ENCODE data around the gene EPC1.
A peak's percentile ranks its signal among the peaks of the same experiment; 100 is the strongest.
"Not testable (repeated sequence)": the region's sequence is repeated elsewhere in the genome, so short reads cannot be mapped to it uniquely, and the experiment has no call there.

Gene EPC1

DNA sequence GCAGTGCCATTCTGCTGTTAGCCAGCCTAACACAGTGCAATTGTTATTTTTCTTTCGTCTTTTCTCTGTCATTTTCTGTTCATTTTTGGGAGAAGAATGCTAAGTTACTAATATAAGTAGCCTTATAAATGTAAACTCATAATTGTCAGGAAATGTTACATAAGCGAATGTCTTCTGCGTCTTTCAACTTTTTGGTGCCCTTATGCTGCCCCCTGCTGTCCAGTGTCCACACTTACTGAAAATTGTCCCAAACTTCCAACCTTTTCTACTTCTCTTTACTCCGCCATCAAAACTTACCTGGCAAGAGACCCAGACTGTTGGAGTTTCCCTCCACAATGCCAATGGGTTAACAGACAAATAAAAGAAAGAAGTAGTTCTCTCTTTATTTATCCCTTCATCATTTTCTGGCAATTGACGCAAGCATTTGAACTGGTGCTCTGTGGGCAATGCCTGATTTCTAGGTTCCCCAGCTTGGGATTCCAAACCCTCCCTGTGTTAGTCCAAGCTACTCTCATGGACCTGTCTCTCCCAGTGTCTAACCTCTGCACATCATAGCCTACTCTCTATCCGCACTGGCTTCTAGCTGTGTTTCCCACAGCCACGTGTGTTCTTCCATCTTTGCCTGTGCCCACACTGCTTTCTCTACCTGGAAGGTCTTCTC, 21.0 kb upstream of the EPC1 start:
- DNase-seq = no peak

DNA sequence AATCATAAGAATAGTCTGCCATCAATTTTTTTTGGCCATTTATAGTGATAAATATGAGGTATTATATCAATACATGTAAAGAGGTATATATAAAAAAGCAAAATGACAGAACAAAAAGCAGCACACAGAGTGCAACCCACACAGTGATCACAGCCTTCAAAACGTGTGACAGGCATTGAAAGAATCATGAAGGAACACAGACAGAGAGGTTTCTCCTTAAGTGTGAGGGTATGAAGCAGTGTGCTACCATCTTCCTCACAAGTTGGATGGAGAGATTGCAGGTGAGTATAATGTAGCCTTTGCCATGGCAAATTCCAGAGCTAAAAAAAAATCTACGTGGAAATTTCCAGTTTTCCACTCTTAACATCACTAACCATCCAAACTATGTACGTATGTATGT, 19.6 kb upstream of the EPC1 start:
- DNase-seq = no peak

DNA sequence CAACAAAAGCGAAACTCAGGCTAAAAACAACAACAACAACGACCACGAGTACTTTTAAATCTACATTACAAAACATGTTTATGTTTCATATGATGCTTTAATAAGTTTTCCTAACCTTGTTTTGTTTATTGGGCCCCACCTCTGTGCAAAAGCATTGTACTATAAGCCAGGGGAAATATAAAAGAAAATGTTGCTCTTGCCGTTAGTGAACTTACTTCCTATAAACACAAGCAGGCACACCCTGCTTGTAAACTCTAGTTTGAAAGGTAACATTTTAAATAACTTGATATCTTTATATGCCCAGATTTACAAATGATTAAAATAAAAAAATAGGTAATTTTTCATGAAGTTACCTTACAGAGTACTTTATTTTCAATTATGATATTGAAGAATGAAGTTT, 19.2 kb upstream of the EPC1 start:
- DNase-seq = no peak

DNA sequence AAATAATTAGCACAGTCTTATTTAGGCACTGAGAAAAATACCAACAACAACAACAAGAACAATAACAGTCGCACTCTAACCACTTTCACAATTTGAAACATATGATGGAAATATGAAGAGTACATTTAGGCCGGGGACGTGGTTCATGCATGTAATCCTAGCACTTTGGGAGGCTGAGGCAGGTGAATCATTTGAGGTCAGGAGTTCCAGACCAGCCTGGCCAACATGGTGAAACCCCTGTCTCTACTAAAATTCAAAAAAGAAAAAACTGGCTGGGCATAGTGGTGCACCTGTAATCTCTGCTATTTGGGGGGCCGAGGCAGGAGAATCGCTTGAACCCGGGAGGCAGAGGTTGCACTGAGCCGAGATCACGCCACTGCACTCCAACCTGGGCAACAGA, 18.4 kb upstream of the EPC1 start:
- not testable (repeated sequence) for DNase-seq

DNA sequence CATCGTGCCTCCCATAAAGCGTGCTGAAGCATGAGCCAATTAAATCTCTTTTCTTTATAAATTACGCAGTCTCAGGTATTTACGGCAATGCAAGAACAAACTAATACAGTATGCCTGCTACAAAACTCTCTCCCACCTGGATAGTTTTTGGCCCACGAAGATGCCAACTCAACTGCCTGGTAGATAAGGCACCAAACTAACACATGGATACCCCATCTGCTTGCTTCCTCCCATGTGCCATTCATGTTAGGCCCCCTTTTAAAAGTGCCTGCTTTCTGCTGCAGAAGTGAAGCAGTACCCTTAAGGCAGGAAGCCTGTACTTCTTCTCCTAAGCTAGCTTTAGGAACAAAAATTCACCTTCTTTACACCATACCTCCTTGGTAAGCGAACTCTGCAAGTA, 15.6 kb upstream of the EPC1 start:
- DNase-seq = no peak

DNA sequence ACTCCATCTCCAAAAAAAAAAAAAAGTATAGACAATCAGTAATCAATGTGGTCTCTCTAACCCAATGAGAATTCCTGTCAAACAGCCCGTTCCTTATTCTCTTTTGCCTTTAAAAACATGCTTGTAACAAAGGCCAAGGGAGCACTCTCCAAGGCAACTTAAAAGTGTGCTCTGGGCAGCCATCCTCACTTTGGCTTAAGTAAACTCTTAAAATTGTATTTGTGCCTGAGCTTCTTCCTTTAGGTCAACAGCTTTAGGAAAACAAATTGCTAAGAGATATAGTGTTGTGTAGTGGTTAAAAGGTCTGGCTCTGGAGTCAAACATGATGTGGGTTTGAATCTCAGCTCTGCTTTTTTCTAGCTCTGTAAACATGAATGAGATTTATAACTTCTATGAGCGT, 13.9 kb upstream of the EPC1 start:
- no peak for DNase-seq

DNA sequence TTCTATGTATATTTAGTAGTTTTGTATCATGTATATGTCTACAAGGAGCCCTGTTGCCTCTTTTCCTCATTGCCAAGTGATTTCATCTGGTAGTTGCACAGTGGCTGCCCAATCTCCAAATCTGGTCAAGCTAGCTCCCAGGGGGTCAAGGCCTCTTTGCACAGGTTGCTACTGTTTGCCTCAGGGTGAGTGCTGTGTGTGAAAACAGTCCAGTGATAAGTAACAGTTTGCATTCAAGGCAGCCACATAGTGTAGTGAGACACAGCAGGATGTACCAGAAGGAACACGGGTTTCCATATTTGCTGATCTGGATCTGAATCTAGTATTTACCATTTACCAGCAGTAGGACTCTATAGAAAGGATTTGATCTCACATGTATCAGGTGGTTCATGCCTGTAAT, 13.3 kb upstream of the EPC1 start:
- no peak for DNase-seq

DNA sequence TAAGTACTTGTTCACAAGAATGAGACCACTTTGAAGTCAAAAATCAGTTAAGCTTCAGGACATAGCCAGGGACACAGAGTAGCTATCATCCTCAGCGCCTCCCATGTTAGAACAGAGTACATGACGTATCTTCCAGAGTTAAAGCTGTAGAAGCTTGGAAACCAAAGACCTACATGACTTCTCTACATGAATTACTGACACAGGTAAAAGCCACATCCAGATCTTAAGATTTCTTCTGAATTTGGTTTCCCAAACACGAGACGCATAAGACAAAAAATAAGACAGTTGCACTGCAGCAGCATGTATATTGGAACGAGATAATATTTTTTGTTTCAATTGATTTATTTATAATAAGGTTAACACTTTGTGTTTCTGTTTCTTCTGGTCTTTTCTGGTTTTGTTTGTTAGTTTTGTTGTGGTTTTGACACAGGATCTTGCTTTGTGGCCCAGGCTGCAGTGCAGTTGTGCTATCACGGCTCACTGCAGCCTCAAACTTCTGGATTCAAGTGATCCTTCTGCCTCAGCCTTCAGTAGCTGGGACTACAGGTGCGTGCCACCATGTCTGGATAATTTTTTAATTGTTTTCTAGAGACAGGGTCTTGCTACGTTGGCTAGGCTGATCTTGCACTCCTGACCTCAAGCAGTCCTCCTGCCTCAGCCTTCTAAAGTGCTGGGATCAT, 10.2 kb upstream of the EPC1 start:
- no peak for DNase-seq

DNA sequence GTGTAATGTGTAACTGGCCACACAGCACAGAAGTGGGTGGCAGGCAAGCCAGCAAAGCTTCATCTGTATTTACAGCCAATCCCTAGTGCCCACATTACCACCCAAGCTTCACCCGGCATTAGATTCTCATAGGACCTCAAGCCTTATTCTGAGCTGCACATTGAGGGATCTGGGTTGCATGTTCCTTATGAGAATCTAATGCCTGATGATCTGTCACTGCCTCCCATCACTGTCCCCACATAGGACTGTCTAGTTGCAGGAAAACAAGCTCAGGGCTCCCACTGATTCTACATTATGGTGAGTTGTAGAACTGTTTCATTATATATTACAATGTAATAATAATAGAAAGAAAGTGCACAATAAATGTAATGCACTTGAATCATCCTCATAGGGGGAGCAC, 7.7 kb upstream of the EPC1 start:
- DNase-seq = not testable (repeated sequence)

DNA sequence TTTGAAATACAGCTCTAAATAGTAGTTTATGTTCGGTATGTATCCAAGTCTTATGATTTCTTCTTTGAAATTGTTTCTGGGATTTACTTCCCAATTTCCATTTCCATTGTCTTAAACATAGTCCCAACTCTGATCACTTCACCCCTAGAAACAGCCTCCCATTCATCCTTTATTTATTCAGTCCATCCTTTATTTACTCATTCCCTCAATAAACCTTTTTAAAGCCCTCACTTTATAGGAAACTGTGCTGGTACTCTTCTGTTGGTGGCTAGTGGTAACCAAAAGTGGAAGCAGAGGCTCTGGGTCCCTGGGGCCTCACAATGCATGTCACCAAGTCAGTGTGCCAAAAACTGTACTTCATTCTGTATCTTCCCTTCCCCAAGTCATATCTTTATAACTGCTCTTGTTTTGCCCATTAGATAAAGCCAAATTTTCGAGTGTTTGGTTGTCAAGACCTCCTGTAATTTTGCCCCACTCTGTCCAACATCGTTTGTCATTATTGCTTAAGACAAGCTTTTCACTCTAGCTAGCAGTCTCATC, 3.9 kb upstream of the EPC1 start:
- DNase-seq = no peak

DNA sequence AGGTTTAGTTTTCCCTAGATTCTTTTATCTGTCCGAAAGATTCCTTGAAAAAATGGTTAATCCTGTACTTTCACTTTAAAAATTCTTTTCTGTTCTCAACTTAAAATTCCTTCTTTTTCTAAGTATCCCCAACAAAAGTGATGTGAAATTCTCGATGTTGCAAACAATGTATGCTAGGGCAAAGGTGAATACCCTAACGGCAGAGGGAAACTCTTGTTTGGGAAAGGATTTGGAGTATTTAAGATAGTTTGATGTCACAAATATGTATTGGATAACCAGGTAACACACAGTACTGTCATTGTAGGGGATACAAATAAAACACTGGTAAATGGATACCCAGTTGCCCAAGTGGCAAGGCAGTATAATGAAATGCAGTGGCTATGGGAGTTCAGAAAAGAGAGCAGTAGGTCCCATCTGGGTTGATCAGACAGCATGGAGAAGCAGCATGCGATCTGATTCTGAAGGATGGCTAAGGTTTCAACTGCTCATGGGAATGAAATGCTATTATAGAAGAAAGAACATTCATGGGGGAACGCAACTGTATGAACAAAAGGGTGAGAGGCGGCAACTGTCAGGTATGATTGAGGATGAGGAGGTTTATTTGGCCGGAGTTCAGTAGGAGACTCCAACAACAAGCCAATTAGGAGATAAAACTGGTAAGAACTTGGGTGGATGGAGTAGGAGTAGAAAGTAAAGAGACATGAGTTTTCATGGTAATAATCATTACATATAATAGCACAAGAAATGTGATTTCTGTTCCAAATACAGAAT, 3.2 kb upstream of the EPC1 start:
- DNase-seq = no peak

DNA sequence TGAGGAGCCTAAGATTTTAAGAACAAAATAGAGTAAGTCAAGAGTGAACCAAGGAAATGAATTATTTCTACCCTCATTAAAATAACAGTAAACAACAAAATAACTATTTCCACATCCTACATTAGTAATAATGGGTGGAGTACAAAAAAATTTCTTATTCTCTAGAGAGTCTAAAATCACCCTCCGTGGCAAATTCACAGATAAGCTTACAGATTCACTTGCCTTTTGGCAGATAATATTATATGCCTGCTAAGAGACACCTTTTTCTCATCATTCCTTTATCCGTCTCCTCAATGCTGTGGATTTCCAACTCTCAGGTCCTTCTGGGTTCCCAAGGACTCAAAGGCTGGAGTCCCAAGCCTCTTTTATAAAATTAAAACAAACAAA, 2.2 kb upstream of the EPC1 start:
- DNase-seq = no peak

DNA sequence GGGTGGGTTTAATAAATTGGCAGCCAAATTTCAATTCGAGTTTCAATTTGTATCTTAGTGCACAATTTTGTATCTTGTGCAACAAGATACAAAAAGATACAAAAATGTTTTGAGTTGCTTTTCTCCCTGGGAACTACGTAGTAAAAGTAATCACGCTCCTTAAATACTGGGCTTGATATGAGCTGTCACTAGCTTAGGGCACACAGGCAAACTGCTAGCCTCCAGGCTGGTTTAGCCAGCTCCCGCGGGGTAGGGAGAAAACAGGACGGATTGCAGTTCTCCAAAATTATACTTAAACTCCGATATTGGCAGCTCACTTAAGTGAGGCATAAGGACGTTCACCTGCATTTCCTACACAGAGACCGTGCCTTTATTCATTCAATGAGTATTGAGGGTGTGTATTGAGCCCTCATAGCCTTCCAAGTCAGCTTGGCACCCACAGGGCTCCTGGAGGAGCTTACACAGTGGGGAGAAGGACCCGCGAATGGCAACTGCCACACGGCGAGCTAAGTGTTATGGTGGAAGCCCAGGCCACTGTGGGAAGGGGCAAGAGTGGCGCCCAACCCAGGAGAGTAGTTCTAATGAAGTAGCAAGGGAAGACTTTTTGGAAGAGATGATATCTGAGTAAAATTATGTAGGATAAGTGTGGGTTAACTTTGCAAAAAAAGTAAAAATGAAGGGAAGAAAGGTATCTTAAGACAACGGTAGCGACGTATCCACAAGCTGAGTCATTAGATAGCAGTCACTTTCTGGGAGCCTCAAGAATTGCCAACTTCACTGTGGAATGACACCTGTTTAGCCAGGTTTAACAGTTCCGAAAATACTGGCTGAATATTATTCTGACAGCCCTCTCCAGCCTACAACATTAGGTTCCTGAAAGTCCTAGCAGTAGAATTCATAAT, 1.6 kb upstream of the EPC1 start:
- no peak for DNase-seq

DNA sequence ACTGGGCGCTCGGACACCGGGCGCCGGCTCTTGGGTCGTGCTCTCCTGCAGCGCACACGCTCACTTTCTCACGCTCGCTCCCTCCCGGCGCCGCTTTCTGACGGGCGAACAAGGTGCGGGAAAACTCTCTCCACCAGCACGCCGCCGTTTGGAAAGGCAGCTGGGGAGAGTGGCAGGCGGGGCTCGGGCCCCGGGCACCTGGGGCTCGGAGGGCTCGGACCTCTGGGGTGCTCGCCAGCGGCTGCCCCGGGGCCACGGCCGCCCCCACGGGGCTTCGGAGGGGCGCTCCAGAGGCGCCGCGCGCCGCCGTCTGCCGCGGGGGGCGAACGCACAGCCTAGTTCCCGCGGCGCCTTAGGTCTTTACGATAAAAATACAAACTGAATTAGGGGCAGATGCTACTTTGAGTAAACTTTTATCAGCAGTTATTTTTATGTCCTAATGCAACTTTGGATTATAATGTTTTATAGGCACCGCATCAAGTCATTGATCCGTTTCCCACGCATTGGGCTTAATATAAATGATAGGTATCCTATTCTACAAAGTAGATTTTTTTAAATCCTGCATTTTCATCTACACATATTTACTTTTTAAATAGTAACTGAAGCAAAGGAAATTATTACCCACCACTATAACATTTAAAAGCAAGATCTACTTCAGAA, 535 bp upstream of the EPC1 start:
- no peak for DNase-seq

DNA sequence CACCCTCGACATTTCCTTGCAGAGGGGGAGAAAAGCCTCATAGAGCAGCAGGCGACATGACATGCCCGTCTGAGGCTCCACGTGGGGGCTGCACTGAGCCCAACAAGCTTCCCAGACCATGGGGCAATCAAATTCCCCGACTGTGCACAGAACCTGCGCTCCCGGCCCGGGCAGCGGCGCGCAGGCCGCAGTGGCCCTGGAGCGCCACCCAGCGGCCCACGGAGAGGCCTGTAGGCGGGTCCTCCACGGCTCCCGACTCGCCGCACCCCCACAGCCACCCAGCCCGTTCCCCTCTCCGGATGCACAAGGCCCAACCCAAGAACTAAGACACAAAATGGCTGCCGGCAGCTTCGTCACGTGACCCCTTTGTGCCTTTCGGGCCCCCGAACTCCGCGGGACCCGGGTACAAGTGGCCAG, 816 bp downstream of the EPC1 start:
- peak; percentile 93 for DNase-seq

DNA sequence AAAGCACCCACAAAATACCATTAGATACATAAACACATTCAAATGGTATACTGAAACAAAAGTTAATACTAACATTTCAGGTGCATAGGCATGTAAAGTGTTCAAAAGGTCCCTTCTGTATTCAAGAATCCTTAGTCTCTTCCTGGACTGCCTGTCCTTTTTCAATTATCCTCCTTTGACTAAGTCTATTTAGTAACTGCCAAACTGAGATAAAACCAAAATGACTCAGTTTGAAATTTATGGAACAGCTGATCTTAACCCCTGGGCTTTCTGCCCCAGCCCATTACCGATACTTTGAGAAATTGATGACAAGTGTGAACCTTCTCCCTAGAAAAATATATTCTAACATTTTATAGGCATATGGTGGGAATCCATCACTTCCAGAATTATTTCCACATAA, 5.4 kb downstream of the EPC1 start:
- no peak for DNase-seq

DNA sequence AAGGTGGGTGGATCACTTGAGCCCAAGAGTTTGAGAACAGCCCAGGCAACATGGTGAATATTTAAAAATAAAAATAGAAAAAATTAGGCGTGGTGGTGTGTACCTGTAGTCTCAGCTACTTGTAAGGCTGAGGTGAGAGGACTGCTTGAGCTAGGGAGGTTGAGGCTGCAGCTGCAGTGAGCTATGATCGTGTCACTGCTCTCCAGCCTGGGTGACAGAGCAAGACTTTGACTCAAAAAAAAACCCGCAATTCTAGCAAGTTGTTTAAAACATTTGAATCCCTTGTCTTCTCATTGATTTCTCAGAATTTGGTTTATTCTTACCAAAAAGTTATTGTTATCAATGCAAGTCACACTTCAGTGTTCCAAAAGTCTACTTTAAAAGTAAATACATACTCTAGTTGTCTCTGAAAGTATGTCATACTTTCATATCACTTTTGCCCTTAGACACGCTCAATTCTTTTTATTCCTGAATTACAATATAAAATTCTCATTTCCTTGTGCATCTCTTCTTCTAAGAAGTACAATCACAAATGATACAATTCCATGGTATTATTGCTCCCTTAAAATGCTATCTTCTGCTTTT, 6.3 kb downstream of the EPC1 start:
- no peak for DNase-seq

DNA sequence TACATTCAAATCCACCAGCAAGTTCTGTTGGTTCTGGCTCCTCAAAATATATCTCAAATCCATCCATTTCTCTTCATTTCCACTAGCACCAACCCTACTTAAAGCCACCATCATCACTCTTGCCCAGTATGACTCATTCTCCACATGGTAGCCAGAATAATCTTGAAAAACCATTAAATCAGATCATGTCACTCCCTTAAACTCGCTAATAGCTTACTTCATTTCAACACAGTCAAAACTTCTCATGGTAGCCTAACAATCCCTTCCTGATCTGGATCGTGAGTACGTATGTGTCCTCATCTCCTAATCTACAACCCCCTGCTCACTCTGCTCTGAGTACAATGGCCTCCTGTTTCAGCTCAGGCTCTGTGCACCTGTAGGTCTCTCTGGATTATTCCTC, 8.7 kb downstream of the EPC1 start:
- no peak for DNase-seq

DNA sequence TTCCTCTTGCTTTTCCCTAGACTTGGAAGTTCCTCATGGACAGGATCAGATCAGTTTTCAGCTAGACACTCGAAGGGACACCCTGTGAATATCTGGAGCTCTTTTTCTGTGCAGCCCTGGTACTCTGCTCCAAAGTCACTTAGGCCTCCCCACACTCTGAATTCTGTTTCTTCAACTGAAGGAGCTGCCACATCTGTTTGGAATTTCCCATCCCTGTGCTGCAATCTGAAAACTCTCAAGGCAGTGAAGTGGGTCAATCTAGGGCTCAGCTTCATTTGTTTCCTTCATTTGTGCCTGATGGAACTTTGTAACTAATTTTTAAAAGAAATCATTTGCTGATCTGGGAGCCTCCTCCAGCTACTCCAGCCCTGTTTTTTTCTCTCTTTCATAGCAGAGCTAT, 9.6 kb downstream of the EPC1 start:
- no peak for DNase-seq

DNA sequence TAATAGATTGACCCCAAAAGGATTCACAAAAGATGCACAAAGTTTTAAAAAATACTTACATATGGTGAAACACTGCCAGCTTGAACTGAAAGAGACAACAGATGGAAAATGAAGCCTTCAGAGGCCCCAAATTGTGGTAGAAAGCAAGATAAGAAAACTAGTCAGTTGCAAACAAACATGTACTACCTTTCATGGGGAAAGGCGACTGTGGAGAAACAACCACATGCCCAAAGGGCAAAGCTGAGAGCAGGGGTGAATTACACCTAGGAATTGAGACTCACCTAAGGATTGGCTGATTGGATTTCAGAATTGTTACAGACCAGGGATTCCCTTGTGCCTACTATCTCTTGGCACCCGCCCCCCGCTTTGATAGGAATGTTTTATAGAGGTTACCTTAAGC, 13.1 kb downstream of the EPC1 start:
- no peak for DNase-seq

DNA sequence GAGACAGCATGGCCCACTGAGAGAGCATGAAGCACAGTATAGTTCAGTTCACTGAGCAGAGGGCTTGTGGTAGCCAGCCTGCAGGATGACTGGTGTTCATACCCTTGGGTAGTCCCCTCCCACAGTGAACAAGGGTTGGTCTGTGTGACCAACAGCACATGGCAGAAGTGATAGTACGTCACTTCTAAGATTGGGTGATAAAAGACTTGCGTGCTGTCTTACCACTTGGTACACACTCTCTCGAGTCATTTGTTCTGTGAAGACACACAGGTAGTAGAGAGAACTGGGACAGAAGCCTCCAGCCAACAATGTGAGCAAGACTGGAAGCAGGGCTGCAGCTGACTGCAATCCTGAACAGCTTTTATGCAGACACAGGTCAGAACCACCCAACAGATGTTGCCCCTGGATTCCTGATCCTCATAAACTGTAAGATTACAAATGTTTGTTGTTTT, 14.6 kb downstream of the EPC1 start:
- DNase-seq = no peak

DNA sequence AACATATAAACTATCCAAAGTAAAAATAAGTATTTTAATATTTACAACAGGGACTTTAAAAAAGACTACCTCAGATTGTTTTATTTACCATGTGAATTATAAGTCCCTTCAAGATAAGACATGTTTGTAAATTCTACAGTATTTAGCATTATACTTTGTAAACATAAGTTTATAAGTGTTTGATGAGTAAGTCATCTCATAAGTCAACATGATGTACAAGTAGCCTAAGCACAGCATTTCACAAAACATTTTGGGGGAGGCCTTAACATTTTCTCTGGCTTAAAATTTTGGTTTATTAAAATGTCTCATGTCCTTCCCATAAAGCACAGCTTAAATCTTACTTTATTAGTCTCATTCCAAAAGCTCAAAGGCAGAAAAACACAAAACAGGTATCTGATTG, 15.4 kb downstream of the EPC1 start:
- no peak for DNase-seq

Data from activated gamma-delta T cell (primary cell).